H1 (cell line): Measurements from ENCODE around the gene NAIF1.
"Not testable (repeated sequence)": the region's sequence is repeated elsewhere in the genome, so short reads cannot be mapped to it uniquely, and the experiment has no call there.

ENCODE experiments used
- BRCA1 ChIP-seq: IDR thresholded peaks from 2 replicates; pipeline ENCODE4 v1.6.1; 2012; ENCODE audit warnings: low read depth, low read length, improper control_type of control experiment
- JUN ChIP-seq: IDR thresholded peaks from 2 replicates; pipeline ENCODE4 v1.6.1; 2011; ENCODE audit warnings: low read depth, mild to moderate bottlenecking, improper control_type of control experiment, low read length
- JUND ChIP-seq: IDR thresholded peaks from 2 replicates; pipeline ENCODE4 v1.6.1; 2011; ENCODE audit warnings: mild to moderate bottlenecking, improper control_type of control experiment, low read length
- MAFK ChIP-seq: IDR thresholded peaks from 2 replicates; pipeline ENCODE4 v1.6.1; 2012; ENCODE audit warnings: low read depth, mild to moderate bottlenecking, improper control_type of control experiment, low read length
- POLR2AphosphoS5 ChIP-seq: IDR thresholded peaks from 2 replicates; pipeline ENCODE4 v1.6.1; 2011; ENCODE audit warnings: low read depth, low read length
- RNF2 ChIP-seq: fragments of 200-900, 300-1000 bp; sonication (generic); IDR thresholded peaks from 2 replicates; pipeline ENCODE4 v1.7.1; 2016; ENCODE audit warnings: borderline replicate concordance, low read depth, mild to moderate bottlenecking, antibody characterized with exemption, low read length; ENCODE audit not compliant: poor library complexity, severe bottlenecking; ENCODE audit errors: missing control alignments
- TF ChIP-seq, protein P1 (sequence below): IDR thresholded peaks from 2 replicates; pipeline ENCODE4 v1.6.1; 2012; ENCODE audit warnings: inconsistent platforms
- TF ChIP-seq, protein P2 (sequence below): IDR thresholded peaks from 2 replicates; pipeline ENCODE4 v1.6.1; 2011; ENCODE audit warnings: low read depth, mild to moderate bottlenecking, low read length; ENCODE audit not compliant: insufficient read depth

DNA sequence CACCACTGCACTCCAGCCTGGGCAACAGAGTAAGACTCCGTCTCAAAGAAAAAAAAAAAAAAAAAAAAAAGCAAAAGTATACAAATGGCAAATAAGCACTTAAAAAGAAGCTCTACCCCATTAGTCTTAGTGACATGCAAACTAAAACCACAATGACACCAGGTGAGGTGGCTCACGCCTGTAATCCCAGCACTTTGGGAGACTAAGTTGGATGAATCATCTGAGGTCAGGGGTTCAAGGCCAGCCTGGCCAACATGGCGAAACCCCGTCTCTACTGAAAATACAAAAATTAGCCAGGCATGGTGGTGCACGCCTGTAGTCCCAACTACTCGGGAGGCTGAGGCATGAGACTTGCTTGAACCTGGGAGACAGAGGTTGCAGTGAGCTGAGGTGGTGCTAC is 21.7 kb downstream of the NAIF1 start:
- TF ChIP-seq, protein P1, sequence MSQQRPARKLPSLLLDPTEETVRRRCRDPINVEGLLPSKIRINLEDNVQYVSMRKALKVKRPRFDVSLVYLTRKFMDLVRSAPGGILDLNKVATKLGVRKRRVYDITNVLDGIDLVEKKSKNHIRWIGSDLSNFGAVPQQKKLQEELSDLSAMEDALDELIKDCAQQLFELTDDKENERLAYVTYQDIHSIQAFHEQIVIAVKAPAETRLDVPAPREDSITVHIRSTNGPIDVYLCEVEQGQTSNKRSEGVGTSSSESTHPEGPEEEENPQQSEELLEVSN, result not testable (repeated sequence)
- not testable (repeated sequence) for TF ChIP-seq JUN, MAFK, RNF2, JUND, POLR2AphosphoS5, BRCA1
- TF ChIP-seq, protein P2, sequence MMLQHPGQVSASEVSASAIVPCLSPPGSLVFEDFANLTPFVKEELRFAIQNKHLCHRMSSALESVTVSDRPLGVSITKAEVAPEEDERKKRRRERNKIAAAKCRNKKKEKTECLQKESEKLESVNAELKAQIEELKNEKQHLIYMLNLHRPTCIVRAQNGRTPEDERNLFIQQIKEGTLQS, result not testable (repeated sequence)
